ENCODE data around the gene SERPINB11.

The SERPINB11 gene

DNA sequence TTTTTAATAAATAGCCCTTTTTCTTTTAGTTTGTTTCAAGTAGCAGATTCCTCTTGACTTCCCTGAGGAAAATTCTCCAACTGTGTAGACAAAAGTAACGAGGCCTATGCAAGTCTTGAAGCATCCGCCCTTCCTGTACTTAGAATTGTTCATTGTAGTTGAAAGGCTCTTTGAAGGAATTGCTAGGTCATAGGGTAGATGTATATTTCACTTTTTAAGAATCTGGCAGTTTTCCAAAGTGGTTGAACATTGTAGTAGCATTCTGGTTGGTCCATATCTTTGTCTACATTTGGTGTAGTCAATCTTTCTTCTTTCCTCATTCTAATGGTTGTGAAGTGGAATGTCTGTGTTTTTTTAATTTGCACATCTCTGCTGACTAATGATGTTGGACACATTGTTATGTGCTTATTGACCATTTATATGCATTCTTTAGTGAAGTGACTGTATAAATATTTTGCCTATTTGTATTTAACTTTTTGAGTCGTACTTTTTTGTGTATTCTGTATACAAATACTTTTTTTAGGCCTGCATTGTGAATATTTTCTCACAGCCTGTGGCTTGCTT, 5.6 kb upstream of the SERPINB11 start:
- no peak for DNase-seq (ENCODE audit: low spot score)
- in situ Hi-C loops (cut with MboI; ENCODE audit: low sequenced_read_pairs, unreplicated experiment), result no loop called here
- TF ChIP-seq, protein P1, sequence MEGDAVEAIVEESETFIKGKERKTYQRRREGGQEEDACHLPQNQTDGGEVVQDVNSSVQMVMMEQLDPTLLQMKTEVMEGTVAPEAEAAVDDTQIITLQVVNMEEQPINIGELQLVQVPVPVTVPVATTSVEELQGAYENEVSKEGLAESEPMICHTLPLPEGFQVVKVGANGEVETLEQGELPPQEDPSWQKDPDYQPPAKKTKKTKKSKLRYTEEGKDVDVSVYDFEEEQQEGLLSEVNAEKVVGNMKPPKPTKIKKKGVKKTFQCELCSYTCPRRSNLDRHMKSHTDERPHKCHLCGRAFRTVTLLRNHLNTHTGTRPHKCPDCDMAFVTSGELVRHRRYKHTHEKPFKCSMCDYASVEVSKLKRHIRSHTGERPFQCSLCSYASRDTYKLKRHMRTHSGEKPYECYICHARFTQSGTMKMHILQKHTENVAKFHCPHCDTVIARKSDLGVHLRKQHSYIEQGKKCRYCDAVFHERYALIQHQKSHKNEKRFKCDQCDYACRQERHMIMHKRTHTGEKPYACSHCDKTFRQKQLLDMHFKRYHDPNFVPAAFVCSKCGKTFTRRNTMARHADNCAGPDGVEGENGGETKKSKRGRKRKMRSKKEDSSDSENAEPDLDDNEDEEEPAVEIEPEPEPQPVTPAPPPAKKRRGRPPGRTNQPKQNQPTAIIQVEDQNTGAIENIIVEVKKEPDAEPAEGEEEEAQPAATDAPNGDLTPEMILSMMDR (IDR thresholded peaks at IDR 0.05; ENCODE audit: borderline replicate concordance, control extremely low read depth, extremely low read depth, insufficient read depth, missing control alignments), result no peak

DNA sequence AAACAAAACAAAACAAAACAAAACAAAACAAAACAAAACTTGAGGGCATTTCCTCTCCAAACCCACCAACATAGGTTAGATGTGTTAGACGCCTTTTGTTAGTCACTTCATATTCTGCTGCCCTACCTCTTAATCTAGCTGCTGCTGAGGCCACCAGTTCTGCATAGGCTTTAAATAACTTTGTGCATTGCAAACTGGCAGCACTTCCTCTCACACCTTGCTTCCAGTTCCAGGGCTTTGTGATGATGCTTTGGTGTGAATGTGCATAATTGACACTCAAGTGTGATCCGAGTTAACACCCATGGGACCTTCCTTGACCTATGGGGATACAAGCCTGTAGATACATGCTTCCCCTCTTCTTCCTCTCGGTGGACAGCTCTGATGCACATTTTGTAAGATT, 2.3 kb upstream of the SERPINB11 start:
- in situ Hi-C loops (cut with MboI; ENCODE audit: low sequenced_read_pairs, unreplicated experiment), result no loop called here
- TF ChIP-seq, protein P1 (IDR thresholded peaks at IDR 0.05; ENCODE audit: borderline replicate concordance, control extremely low read depth, extremely low read depth, insufficient read depth, missing control alignments), result no peak
- no peak for DNase-seq (ENCODE audit: low spot score)

GRCh38 chr18:63701952-63702351, 808 bp upstream of the SERPINB11 start:
- TF ChIP-seq, protein P1 (IDR thresholded peaks at IDR 0.05; ENCODE audit: borderline replicate concordance, control extremely low read depth, extremely low read depth, insufficient read depth, missing control alignments), result no peak
- in situ Hi-C loops (cut with MboI; ENCODE audit: low sequenced_read_pairs, unreplicated experiment), result no loop called here
- no peak for DNase-seq (ENCODE audit: low spot score)

DNA sequence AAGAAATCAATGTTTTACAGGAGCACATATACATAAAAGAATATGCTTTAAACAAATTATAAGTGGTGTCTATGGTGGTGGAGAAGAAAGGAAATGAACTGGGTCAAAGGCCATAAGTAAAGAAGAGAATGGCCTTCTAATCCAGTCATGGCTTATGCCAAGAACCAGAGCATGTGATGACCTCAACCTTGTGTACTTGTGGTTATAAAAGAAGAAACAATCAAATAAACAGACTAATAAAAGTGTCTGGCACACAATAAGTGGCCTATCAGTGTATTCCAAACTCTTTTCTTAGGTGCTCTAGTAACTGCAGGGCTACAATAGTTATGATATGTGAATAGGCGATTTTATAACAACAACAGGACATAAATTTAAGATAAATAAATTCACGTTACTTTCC, 2.6 kb downstream of the SERPINB11 start:
- in situ Hi-C loops (cut with MboI; ENCODE audit: low sequenced_read_pairs, unreplicated experiment), result no loop called here

DNA sequence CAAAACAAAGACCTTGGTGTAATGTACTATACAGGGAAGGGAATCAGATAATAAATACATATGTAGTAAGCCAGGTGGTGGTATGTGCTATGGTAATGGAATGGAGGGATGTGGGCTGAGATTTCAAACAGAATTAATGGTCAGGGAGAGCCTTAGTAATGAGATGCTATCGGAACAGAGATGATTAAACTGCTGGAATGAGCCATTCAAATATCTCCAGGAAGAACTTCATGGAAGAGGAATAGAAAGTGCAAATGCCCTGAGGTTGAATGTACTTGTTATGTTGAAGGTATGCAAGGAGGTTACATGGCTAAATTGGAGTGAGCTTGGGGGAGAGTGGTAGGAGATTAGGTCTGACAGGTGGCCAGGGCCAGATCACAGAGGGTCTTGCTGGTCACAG, 5.1 kb downstream of the SERPINB11 start:
- TF ChIP-seq, protein P1 (IDR thresholded peaks at IDR 0.05; ENCODE audit: borderline replicate concordance, control extremely low read depth, extremely low read depth, insufficient read depth, missing control alignments), result no peak
- in situ Hi-C loops (cut with MboI; ENCODE audit: low sequenced_read_pairs, unreplicated experiment), result no loop called here
- no peak for DNase-seq (ENCODE audit: low spot score)

More for the DNA sequence above, 2.6 kb downstream of the SERPINB11 start:
- DNase-seq (ENCODE audit: low spot score), result no peak
- TF ChIP-seq, protein P1 (IDR thresholded peaks at IDR 0.05; ENCODE audit: borderline replicate concordance, control extremely low read depth, extremely low read depth, insufficient read depth, missing control alignments), result no peak

- TF ChIP-seq, protein P1 (IDR thresholded peaks at IDR 0.05; ENCODE audit: borderline replicate concordance, control extremely low read depth, extremely low read depth, insufficient read depth, missing control alignments), result no peak
- in situ Hi-C loops (cut with MboI; ENCODE audit: low sequenced_read_pairs, unreplicated experiment), result no loop called here
- no peak for DNase-seq (ENCODE audit: low spot score)
Observed at GRCh38 chr18:63708650-63709049, 5.9 kb downstream of the SERPINB11 start.
